Heart left ventricle (tissue), 16 donors: ENCODE data around the gene MAST4. TPM values are rescaled to one million over a fixed set of nuclear protein-coding genes. Genes with fewer than 3 reads are reported as not detected.
A peak's percentile ranks its signal among the peaks of the same experiment; 100 is the strongest.

ENCODE experiments used
- ATAC-seq, 4 donors: fragments of 200-7000 bp; cut with Tn5 transposase; one replicate each; pipeline ENCODE4 v1.9.1; 2020 to 2022; ENCODE audit warnings: moderate library complexity in 4 of 4, mild to moderate bottlenecking in 3 of 4, moderate number of reproducible peaks in 1 of 4
- DNase-seq, 5 donors: peaks; one replicate each; pipeline ENCODE4 v3.0.0-alpha.2; 2020
- H3K27ac ChIP-seq, 12 donors: fragments of 200-600 bp; sonication (generic) in 4 of 12; one replicate each; pipeline versions ENCODE4 v1.5.0 to v1.8.0; 2016 to 2022; ENCODE audit warnings: mild to moderate bottlenecking in 2 of 12
- H3K27me3 ChIP-seq, 9 donors: fragments of 200-600 bp; sonication (generic) in 2 of 9; one replicate each; pipeline versions ENCODE4 v1.5.1 to v1.8.0; 2016 to 2022; ENCODE audit warnings: mild to moderate bottlenecking in 3 of 9
- H3K36me3 ChIP-seq, 9 donors: fragments of 200-600 bp; sonication (generic) in 2 of 9; one replicate each; pipeline versions ENCODE4 v1.5.0 to v1.8.0; 2018 to 2022; ENCODE audit warnings: mild to moderate bottlenecking in 2 of 9
- H3K4me1 ChIP-seq, 12 donors: fragments of 200-600 bp; sonication (generic) in 4 of 12; one replicate each; pipeline versions ENCODE4 v1.5.0 to v1.8.0; 2016 to 2022; ENCODE audit warnings: mild to moderate bottlenecking in 3 of 12
- H3K4me3 ChIP-seq, 12 donors: fragments of 200-600 bp; sonication (generic) in 4 of 12; one replicate each; pipeline versions ENCODE4 v1.5.0 to v1.8.0; 2017 to 2022; ENCODE audit warnings: mild to moderate bottlenecking in 9 of 12, moderate library complexity in 4 of 12
- H3K9me3 ChIP-seq, 12 donors: fragments of 200-600 bp; sonication (generic) in 4 of 12; one replicate each; pipeline versions ENCODE4 v1.5.0 to v1.8.0; 2016 to 2022; ENCODE audit warnings: mild to moderate bottlenecking in 1 of 12
- POLR2A ChIP-seq, 2 donors: fragments of 450-650 bp; IDR thresholded peaks; one replicate each; pipeline ENCODE4 v1.6.1; 2017; ENCODE audit warnings: antibody characterized with exemption in 2 of 2, mild to moderate bottlenecking in 2 of 2, moderate library complexity in 2 of 2
- WGBS, 4 donors: extraction: QIAGEN DNeasy Blood & Tissue Kit in 2 of 4; methylation state at CpG; one replicate each; pipeline versions ENCODE4 v1.1.5 to v1.1.7; 2013 to 2018; 5-methylcytosine and 5-hydroxymethylcytosine counted together
- intact Hi-C, 10 donors: fragments of 100-400 bp; cut with DNase I; formaldehyde crosslinking; loops; one replicate each; pipeline versions ENCODE4 v1.11.1 to v1.14.2; 2022
- polyA plus RNA-seq, 2 donors: library from polyadenylated mRNA; stranded (reverse); fragments of 200-250 nt; gene quantifications; one replicate each; pipeline ENCODE4 v1.2.3, GENCODE V29; 2013
- total RNA-seq, 9 donors: library from RNA; depleted of rRNA in 2 of 9; stranded (reverse); fragments of >200 nt in 2 of 9; fragmentation: NEBNext Ultra II Directional in 3 of 9; extraction: Animal tissue kit (Norgen Biotek cat#: 25700) in 3 of 9; gene quantifications; one replicate each; pipeline versions ENCODE4 v1.1.0 to v1.2.4, GENCODE V29; 2016 to 2023
- TF ChIP-seq, protein P1 (sequence below), 12 donors: fragments of 200-600 bp; sonication (generic) in 4 of 12; IDR thresholded peaks; one replicate each; pipeline versions ENCODE4 v1.5.0 to v1.8.0; 2018 to 2022; ENCODE audit warnings: antibody characterized with exemption in 12 of 12, mild to moderate bottlenecking in 5 of 12
- donor health status: ischemic (EF 13 %, LVEDD 7.1; RV severe dilation, severe dysfunction).
- donor health status: healthy with polysubstance abuse.
- donor health status: DM: no; HTN: yes; CAD: no.
- donor health status: DM: no; HTN: no; CAD: no.
- donor health status: ischemic (EF 25% LVEDD 6.9; RV normal size, moderate dysfunction).
- donor health status: ischemic (EF 25% LVEDD 5.7; RV mildly dilated, moderate dysfunction).
- donor health status: healthy.
- donor health status: DM: yes; HTN: yes; CAD: no.
- donor health status: ischemic (EF 35%, LVEDD 5.7; RV mildly dilated, moderate dysfunction).
- donor health status: nonischemic (EF 11% LVEDD 7.7; RV severe dilation, severe dysfunction).
- donor health status: DM: yes; HTN: yes; CAD: no.
- donor health status: PGD.
- donor health status: ischemic (EF 29% LVEDD 5.4; RV normal size, mild dysfunction).
- donor health status: nonischemic (EF 23%, LVEDD 6.1; RV moderate dilation, normal function).

The MAST4 gene
- total and polyA plus RNA-seq, 11 donors: 26.8 to 96.2 (median 68.1) TPM

DNA sequence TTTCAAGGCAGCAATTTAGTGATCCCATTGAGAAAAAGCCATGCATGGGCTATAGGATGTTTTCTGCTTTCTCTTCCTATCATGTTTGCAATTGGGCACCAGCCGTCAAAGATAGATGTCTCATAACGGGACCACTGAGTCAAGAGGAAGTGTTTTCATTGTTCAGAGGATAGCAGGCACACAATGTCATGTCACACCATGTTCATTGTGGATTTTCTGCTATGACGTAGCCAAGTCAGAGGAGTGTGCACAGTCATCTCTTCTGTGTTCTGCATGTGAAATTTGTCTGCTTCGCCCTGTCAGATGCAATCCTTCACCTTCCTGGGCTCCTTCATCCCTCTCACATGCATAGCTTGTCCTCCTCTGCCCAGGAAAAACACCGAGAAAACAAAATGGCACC is 494.4 kb downstream of the MAST4 start:
- Histone ChIP-seq H3K9me3 (no peaks in the 10 kb centered on the region), H3K27ac (no peak overlapping the region), H3K4me1 (peaks cover 2 to 88% (median 41%) of the 10 kb centered on the region in 12 donors)

DNA sequence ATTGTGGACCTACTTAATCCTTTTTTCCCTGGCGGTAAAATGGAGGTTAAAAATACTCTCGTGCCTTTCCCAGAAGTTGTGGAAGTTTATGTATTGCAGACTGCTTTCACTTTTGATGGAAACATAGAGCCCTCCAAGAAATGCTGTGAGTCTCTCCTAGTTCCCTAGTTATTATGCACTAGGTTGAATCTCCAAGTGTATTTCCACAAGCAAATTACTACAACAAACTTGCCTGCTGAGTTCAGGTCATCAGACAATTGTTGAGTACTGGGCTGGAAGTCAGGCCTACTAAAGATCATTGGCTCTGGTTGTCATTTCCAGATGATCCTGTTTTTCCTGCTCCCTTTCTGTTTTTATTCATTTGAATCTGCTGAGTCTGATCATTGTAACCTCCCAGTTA is 496.3 kb downstream of the MAST4 start:
- no peak for TF ChIP-seq POLR2A (IDR thresholded peaks at IDR 0.05)
- TF ChIP-seq, protein P1, sequence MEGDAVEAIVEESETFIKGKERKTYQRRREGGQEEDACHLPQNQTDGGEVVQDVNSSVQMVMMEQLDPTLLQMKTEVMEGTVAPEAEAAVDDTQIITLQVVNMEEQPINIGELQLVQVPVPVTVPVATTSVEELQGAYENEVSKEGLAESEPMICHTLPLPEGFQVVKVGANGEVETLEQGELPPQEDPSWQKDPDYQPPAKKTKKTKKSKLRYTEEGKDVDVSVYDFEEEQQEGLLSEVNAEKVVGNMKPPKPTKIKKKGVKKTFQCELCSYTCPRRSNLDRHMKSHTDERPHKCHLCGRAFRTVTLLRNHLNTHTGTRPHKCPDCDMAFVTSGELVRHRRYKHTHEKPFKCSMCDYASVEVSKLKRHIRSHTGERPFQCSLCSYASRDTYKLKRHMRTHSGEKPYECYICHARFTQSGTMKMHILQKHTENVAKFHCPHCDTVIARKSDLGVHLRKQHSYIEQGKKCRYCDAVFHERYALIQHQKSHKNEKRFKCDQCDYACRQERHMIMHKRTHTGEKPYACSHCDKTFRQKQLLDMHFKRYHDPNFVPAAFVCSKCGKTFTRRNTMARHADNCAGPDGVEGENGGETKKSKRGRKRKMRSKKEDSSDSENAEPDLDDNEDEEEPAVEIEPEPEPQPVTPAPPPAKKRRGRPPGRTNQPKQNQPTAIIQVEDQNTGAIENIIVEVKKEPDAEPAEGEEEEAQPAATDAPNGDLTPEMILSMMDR (IDR thresholded peaks at IDR 0.05): no peak
- Histone ChIP-seq H3K36me3 (peaks cover 0 to 13% (median 5%) of the 10 kb centered on the region in 9 donors), H3K9me3 (no peaks in the 10 kb centered on the region), H3K4me3 (peak overlapping the region in 1 of 12 donors; percentile 2), H3K4me1 (peaks cover 2 to 84% (median 52%) of the 10 kb centered on the region in 12 donors), H3K27ac (peak overlapping the region; percentile 4 to 76 (median 55)), H3K27me3 (no peaks in the 10 kb centered on the region)
- DNase-seq: no peak
- ATAC-seq: peak in 2 of 4 donors; percentile 5 to 12
- WGBS, 4 donors: 5 to 17% (median 12%) methylated on average over 2 of the region's 2 CpGs
- intact Hi-C loops: loop anchor here in 3 of 10 donors (5.0 to 10.0 kb wide), 2 partner anchors 35 to 88 kb away; no protein-coding TSS in a partner anchor

More for the DNA sequence above, 494.4 kb downstream of the MAST4 start:
- H3K27me3 ChIP-seq: no peaks in the 10 kb centered on the region
- TF ChIP-seq, protein P1 (IDR thresholded peaks at IDR 0.05): no peak
- TF ChIP-seq POLR2A (IDR thresholded peaks at IDR 0.05): no peak
- no peak overlapping the region for H3K4me3 ChIP-seq
- 92 to 97% (median 94%) methylated on average over 5 of the region's 5 CpGs for WGBS, 4 donors
- no peak for DNase-seq
- ATAC-seq: no peak
- intact Hi-C loops: loop anchor here in 3 of 10 donors (5.0 to 10.0 kb wide), 2 partner anchors 33 to 86 kb away; no protein-coding TSS in a partner anchor
- peaks cover 0 to 10% (median 0%) of the 10 kb centered on the region in 9 donors for H3K36me3 ChIP-seq

DNA sequence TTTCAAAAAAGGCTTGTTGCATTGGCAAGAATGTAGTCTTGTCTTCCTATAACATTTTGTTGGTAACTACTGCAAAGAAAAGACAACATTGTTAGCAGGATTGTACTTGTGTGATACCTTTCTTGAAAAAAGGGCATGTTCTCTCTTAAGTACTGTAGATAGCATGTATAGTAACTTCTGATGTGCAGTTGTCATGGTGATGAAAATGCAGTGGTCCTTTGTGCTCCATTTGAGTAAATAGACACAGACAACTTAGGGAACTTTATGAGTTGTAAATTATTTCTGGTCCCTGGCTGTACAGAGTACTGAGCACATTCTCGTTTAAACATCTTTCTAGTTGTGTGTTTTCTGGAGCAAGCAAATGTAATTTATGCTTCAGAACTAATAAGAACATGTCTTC is 497.1 kb downstream of the MAST4 start:
- H3K9me3 ChIP-seq: no peaks in the 10 kb centered on the region
- H3K4me1 ChIP-seq: peaks cover 2 to 77% (median 52%) of the 10 kb centered on the region in 12 donors
- H3K27me3 ChIP-seq: no peaks in the 10 kb centered on the region
- 74 to 84% (median 81%) methylated on average over 1 of the region's 1 CpG for WGBS, 4 donors
- H3K36me3 ChIP-seq: peaks cover 0 to 13% (median 5%) of the 10 kb centered on the region in 9 donors
- no peak overlapping the region for H3K4me3 ChIP-seq
- ATAC-seq: no peak
- TF ChIP-seq, protein P1 (IDR thresholded peaks at IDR 0.05): no peak
- no peak for TF ChIP-seq POLR2A (IDR thresholded peaks at IDR 0.05)
- intact Hi-C loops: loop anchor here in 3 of 10 donors (5.0 to 10.0 kb wide), 2 partner anchors 36 to 88 kb away; no protein-coding TSS in a partner anchor
- no peak for DNase-seq
- peak overlapping the region in 7 of 12 donors; percentile 9 to 76 (median 55) for H3K27ac ChIP-seq

DNA sequence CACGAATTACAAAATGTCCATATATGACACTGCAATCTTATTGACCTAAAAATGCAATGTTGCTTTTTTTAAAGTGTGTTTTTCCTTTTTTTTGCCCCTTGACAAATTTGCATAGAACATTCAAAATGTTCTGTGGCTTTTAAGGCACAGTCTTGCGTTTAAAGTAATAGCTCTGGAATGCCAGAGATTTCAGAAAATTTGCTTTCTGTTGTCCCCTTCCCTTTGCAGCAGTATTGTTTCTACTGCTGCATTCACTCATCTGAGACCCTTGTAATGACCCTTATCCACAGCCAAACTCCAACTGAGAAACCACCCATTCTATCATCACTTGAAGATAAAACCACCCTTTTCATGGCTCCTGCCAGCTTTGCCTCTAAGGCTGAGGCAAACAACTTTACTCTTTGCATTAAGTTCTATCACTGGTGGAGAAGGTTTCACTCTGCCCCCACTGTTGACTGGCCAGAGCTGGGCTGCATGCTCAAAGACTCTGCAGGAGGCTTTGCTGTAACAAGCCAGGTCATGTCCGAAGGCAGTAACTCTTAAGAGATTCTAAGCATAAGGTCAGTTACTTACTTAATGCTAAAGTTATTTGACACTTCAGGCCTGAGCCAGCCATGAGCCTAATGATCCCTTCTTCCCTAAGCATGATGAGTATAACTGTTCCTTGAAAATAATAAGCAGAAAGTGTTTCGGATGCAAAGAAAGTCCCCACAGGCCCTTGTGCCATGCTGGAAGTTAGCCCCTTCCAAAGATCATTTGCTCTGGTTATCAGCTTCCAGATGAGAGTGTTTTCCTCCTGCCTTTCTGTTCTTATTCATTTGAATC is 498.5 kb downstream of the MAST4 start:
- 54 to 59% (median 56%) methylated on average over 4 of the region's 4 CpGs for WGBS, 4 donors
- H3K4me1 ChIP-seq: peaks cover 2 to 65% (median 47%) of the 10 kb centered on the region in 12 donors

More for the DNA sequence above, 498.5 kb downstream of the MAST4 start:
- Histone ChIP-seq H3K4me3 (peak overlapping the region in 1 of 12 donors; percentile 43), H3K27me3 (no peaks in the 10 kb centered on the region), H3K36me3 (peaks cover 0 to 13% (median 5%) of the 10 kb centered on the region in 9 donors), H3K27ac (peak overlapping the region; percentile 63 to 83 (median 76)), H3K9me3 (no peaks in the 10 kb centered on the region)
- ATAC-seq (peak; percentile 33 to 52 (median 47)), DNase-seq (peak in 2 of 5 donors; percentile 20 to 26)
- no peak for TF ChIP-seq POLR2A (IDR thresholded peaks at IDR 0.05)
- TF ChIP-seq, protein P1 (IDR thresholded peaks at IDR 0.05): no peak
- intact Hi-C loops: loop anchor here in 8 of 10 donors (2.0 to 10.0 kb wide), 6 partner anchors 37 to 92 kb away; no protein-coding TSS in a partner anchor
